ENCODE results near the gene ATP7A. TPM values are rescaled to one million over a fixed set of nuclear protein-coding genes. Genes with fewer than 3 reads are reported as not detected.
"Not testable (repeated sequence)": the region's sequence is repeated elsewhere in the genome, so short reads cannot be mapped to it uniquely, and the experiment has no call there.

ATP7A gene
- total RNA-seq, 1 experiment from 2014 or later = 13.5 TPM

DNA sequence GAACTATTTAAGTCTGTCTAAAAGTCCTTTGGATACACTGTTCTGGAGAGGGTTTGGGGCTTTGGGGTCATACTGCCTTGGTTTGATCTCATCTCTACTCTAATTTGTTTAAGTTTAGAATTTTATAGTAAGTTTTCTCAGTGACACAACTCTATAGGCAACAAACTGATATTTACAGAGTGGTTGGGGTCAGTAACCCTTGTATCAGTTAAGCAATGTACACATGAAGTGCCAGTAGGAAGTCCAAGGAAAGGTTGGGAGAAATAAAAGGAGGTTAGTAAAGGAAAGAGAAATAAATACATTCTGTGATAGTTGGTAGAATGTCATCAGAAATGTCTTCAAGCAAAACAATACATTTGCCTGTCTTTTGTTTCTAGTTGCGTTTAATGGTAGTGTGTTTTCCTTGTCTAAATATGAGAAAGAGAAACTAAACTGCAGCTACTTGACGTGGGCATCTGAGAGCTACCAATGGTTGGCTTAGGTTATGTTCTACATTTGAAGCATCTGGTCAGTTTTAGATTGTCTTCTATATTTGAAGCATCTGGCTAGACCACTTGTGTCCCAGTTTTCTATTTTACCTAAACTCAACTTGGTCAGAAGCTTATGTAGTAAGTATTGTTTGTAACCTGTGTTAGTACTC, 6.9 kb downstream of the ATP7A start:
- TF ChIP-seq SIN3A (IDR thresholded peaks at IDR 0.05; ENCODE audit: borderline replicate concordance, insufficient read depth, low read depth, low read length) = no peak
- no peak for TF ChIP-seq TCF7L2 (IDR thresholded peaks at IDR 0.05; ENCODE audit: low read depth, low read length)
- TF ChIP-seq, protein P1, sequence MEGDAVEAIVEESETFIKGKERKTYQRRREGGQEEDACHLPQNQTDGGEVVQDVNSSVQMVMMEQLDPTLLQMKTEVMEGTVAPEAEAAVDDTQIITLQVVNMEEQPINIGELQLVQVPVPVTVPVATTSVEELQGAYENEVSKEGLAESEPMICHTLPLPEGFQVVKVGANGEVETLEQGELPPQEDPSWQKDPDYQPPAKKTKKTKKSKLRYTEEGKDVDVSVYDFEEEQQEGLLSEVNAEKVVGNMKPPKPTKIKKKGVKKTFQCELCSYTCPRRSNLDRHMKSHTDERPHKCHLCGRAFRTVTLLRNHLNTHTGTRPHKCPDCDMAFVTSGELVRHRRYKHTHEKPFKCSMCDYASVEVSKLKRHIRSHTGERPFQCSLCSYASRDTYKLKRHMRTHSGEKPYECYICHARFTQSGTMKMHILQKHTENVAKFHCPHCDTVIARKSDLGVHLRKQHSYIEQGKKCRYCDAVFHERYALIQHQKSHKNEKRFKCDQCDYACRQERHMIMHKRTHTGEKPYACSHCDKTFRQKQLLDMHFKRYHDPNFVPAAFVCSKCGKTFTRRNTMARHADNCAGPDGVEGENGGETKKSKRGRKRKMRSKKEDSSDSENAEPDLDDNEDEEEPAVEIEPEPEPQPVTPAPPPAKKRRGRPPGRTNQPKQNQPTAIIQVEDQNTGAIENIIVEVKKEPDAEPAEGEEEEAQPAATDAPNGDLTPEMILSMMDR (IDR thresholded peaks at IDR 0.05) = no peak
- no peak for TF ChIP-seq REST (IDR thresholded peaks at IDR 0.05; ENCODE audit: insufficient read depth in 1 of 2, low read depth in 2 of 2, low read length in 1 of 2)
- no peak for TF ChIP-seq POLR2AphosphoS5 (IDR thresholded peaks at IDR 0.05; ENCODE audit: low read depth, low read length)
- ATAC-seq (peak; percentile 46; the same call in 1 of the 2 replicates), DNase-seq (ENCODE audit: low read depth, low spot score) (no peak)
- no peaks in the 10 kb centered on the region for H3K9me3 ChIP-seq (ENCODE audit: control insufficient read depth, insufficient read depth, low read depth, low read length)
- H3K36me3 ChIP-seq (ENCODE audit: control insufficient read depth, insufficient read depth, low read length) = no peaks in the 10 kb centered on the region
- POLR2A ChIA-PET = no interaction called here
- BruUV-seq (replicated peaks) = no TSS peak
- peak overlapping the region; percentile 66 for H3K27ac ChIP-seq (ENCODE audit: low read length)
- no peaks in the 10 kb centered on the region for H3K27me3 ChIP-seq (ENCODE audit: control insufficient read depth, insufficient read depth, low read length)
- CTCF ChIA-PET = interaction anchor here (0.7 kb wide), 1 partner anchor 74 kb away, joined by 3 read pairs; no protein-coding TSS in a partner anchor
- peaks cover 15% of the 10 kb centered on the region for H3K4me1 ChIP-seq (ENCODE audit: control insufficient read depth, insufficient read depth, low read length)
- in situ Hi-C loops (cut with HindIII; ENCODE audit: low pct_unique_long_range_greater_than_20kb, low sequenced_read_pairs) (no loop called here), intact Hi-C loops (cut with micrococcal nuclease; ENCODE audit: unreplicated experiment) (no loop called here)
- H3K4me3 ChIP-seq (ENCODE audit: low read depth in 2 of 2, low read length in 2 of 2) = peak overlapping the region in 1 of 2 experiments; percentile 16; a peak in 2 of 4 replicates

- no peak for DNase-seq (ENCODE audit: low read depth, low spot score)
- peak; percentile 44 for ATAC-seq
- Histone ChIP-seq H3K27ac (ENCODE audit: low read length) (peak overlapping the region; percentile 44; the same call in 1 of the 2 replicates), H3K36me3 (ENCODE audit: control insufficient read depth, insufficient read depth, low read length) (no peaks in the 10 kb centered on the region), H3K4me1 (ENCODE audit: control insufficient read depth, insufficient read depth, low read length) (peaks cover 10% of the 10 kb centered on the region), H3K27me3 (ENCODE audit: control insufficient read depth, insufficient read depth, low read length) (no peaks in the 10 kb centered on the region), H3K9me3 (ENCODE audit: control insufficient read depth, insufficient read depth, low read depth, low read length) (no peaks in the 10 kb centered on the region), H3K4me3 (ENCODE audit: low read depth in 2 of 2, low read length in 2 of 2) (no peak overlapping the region)
- no peak for TF ChIP-seq SIN3A (IDR thresholded peaks at IDR 0.05; ENCODE audit: borderline replicate concordance, insufficient read depth, low read depth, low read length)
- TF ChIP-seq POLR2AphosphoS5 (IDR thresholded peaks at IDR 0.05; ENCODE audit: low read depth, low read length) = no peak
- TF ChIP-seq, protein P1 (IDR thresholded peaks at IDR 0.05) = no peak
- TF ChIP-seq TCF7L2 (IDR thresholded peaks at IDR 0.05; ENCODE audit: low read depth, low read length) = no peak
- TF ChIP-seq REST (IDR thresholded peaks at IDR 0.05; ENCODE audit: insufficient read depth in 1 of 2, low read depth in 2 of 2, low read length in 1 of 2) = no peak
- in situ Hi-C loops (cut with HindIII; ENCODE audit: low pct_unique_long_range_greater_than_20kb, low sequenced_read_pairs) (no loop called here), intact Hi-C loops (cut with micrococcal nuclease; ENCODE audit: unreplicated experiment) (no loop called here)
- ChIA-PET POLR2A (no interaction called here), CTCF (no interaction called here)
- no TSS peak for BruUV-seq (replicated peaks)
These were observed 8.1 kb downstream of the ATP7A start for GRCh38 chrX:77918568-77918967.

DNA sequence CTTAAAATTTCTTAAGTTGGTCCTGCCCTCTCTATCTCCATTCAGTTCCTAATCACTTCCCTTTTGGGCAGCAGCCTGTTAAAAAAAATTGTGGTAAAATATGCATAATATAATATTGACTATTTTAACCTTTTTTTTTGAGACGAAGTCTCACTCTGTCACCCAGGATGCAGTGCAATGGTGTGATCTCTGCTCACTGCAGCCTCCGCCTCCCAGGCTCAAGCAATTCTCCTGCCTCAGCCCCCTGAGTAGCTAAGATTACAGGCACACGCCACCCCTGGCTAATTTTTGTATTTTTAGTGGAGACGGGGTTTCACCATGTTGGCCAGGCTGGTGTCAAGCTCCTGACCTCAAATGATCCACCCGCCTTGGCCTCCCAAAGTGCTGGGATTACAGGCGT, 8.9 kb downstream of the ATP7A start:
- peaks cover 18% of the 10 kb centered on the region for H3K4me1 ChIP-seq (ENCODE audit: control insufficient read depth, insufficient read depth, low read length)
- POLR2A ChIA-PET; CTCF ChIA-PET; ATAC-seq; H3K9me3 ChIP-seq (ENCODE audit: control insufficient read depth, insufficient read depth, low read depth, low read length); H3K27me3 ChIP-seq (ENCODE audit: control insufficient read depth, insufficient read depth, low read length); H3K4me3 ChIP-seq (ENCODE audit: low read depth in 2 of 2, low read length in 2 of 2); DNase-seq (ENCODE audit: low read depth, low spot score); H3K36me3 ChIP-seq (ENCODE audit: control insufficient read depth, insufficient read depth, low read length); BruUV-seq (replicated peaks); intact Hi-C loops (cut with micrococcal nuclease; ENCODE audit: unreplicated experiment); H3K27ac ChIP-seq (ENCODE audit: low read length); in situ Hi-C loops (cut with HindIII; ENCODE audit: low pct_unique_long_range_greater_than_20kb, low sequenced_read_pairs): not testable (repeated sequence)
